HG03066 (cell line): ENCODE measurements around the gene DENND6A.
"Not testable (repeated sequence)": the region's sequence is repeated elsewhere in the genome, so short reads cannot be mapped to it uniquely, and the experiment has no call there.

ENCODE experiments used
- ATAC-seq: cut with Tn5 transposase; IDR thresholded peaks from one replicate; pipeline ENCODE4 v1.9.1; 2021; ENCODE audit warnings: low read depth; ENCODE audit not compliant: unreplicated experiment

The DENND6A gene

DNA sequence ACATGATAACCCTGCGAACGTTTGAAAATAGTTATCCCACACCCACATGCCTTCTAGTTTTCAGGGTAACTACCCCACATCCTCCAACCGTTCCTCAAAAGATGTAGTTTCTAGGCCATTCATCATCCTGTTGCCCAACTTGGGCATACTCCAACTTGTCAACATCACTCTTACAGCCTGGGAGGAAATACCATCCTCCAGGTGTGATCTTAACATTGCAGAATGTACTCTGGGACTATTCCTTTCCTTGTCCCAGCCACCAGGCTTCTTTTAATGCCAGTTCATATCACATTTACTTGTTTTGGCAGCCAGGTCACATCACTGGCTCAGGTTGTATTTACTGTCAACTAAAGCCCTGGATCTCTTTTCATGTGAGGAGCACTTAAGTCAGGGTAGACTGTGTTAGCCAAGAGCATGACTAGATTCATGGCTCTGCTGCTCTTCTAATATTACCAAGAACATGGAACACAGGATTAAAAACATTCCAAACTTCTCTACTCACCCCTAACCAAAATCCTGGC lies 4.0 kb upstream of the DENND6A start:
- ATAC-seq, result no peak

DNA sequence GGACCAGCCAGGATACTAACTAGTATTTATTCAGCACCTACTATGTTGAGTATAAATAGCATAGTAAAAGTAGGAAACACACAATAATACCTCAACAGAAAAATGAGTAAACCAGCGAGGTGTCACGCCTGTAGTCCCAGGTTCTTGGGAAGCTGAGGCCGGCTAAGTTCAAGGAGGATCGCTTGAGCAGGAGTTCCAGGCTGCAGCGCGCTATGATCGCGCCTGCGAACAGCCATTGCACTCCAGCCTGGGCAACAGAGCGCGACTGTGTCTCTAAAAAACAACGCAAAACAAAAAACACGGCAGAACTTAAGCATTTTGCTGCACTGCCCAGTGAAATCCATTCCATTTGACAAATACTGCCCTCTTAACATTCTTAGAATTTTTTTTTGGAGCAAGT lies 1.3 kb upstream of the DENND6A start:
- ATAC-seq, result no peak

DNA sequence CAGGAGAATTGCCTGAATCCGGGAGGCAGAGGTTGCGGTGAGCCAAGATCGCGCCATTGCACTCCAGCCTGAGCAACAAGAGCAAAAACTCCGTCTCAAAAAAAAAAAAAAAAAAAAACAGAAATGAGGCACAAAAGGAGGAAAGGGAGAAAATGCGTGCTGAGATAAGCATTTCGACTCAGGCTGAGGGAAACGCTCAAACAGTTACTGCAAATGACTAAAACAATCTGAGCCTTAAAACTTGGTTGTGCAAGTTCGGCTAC lies 813 bp downstream of the DENND6A start:
- not testable (repeated sequence) for ATAC-seq

DNA sequence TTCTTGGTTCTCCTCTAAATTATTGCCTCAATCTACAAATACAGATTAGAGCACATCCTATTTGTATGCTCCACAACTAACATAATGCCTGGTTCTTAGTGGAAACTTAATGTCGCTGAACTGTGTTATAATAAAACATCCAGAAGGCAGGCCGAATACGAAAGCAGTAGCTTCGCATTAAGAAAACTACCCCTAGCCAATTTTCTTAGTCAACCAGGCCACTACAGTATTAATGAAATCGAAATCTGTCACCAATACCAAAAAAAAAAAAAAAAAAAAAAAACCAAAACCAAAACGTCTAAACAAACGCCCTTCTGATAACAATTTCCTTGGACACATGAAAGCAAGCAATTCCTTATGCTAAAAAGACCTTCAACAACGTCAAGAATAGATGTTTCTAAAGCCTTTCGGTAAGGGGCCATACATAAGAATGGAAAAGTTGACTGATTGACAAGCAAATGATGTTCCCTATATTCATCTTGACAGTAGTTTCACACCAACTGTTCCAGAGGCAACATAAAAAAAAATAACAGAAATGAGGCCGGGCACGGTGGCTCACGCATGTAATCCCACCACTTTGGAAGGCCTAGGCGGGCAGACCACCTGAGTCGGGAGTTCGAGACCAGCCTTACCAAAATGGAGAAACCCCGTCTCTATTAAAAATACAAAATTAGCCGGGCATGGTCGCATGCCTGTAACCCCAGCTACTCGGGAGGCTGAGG lies 1.3 kb downstream of the DENND6A start:
- ATAC-seq, result no peak

DNA sequence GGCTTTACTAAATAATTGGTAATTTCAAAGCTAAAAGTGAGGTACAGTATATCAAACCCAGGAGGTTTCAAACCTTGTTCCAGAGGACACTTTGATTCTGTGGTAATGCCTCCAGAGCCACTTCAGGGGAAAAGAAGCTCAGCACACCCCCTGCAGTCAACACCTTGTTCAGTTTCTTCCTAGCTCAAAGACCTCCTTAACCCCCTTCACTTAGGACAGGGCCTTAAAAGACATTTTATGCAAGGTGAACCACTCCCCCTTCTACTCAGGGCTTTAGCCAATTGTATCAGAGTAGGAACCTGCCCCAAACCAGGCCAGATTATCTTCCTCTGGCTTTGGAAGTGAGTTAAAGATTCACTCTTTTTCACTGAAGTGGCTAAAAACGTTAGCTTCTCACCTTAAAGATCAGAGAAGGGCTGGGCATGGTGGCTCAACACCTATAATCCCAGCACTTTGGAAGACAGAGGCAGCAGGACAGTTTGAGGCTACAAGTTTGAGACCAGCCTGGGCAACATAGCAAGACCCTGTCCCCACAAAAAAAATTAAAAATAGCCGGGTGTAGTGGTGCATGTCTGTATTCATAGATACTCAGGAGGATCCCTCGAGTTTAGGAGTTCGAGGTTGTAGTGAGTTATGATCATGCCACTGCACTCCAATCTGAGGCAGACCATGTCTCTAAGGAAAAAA lies 3.4 kb downstream of the DENND6A start:
- ATAC-seq, result no peak

DNA sequence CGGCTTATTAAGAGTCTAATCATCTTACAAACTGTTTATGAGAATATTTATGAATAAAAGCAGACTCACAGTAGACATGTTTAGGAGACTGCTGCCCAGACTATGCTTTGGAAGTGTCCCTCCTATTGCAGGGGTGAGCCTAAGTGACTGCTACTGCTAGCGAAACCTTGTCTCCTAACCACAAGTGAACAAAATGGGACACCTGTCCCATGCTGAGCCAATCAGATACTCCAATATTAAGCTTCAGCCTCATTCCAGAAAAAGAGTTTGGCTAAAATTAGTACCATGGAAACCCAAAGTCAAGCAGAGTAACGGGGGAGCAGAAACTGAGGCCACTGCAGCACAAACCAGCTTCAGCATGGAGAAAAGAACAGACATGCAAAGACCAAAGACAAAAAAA lies 4.6 kb downstream of the DENND6A start:
- no peak for ATAC-seq

DNA sequence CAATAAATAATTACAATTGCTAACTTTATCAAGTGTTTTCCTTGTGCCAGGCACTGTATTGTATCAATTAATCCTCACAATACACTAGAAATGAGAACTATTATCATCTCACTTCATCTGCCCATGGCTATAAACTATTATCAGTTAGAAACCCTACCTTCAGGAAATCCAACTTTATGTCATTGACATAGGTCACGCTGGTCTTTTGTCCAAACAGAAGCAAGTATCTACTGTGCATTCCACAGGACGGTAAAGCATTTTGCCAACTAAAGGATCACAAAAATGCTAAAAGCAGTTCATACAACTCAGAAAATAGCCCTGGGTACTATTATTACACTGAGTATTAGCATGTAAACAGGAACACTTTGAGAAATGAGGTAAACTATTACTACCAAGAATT lies 9.6 kb downstream of the DENND6A start:
- ATAC-seq, result no peak

DNA sequence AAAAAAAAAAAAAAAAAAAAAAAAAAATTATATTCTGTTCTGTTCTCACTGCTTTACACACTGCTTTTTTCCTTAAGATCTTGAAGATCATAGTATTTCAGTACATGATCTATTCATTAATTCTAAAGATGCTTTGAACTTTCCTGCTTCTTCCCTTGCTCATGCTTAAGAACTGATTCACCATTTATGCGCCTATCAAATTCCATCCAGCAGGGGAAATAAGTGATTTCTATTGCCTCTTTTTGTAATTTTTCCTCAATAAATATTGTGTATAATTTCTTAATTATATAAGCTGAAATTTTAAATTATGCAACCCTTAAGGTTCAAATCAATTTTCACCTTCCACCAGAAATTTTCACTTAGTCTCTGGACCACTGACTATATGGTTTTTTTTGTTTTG lies 10.6 kb downstream of the DENND6A start:
- ATAC-seq, result no peak

DNA sequence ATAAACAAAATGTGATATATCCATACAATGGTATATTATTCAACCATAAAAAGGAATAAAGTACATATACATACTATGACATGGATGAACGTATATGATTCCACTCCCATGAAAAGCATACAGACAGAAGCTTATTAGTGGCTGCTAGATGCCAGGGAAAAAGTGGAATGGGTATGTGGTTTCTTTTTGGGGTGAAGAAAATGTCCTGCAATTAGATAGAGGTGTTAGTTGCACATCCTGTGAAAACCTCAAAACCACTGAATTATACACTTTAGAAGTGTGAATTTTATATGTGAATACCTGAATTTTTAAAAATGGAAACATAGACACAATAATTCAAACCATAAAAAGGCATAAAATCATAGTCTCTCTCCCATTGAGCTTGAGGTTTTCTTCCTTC lies 11.2 kb downstream of the DENND6A start:
- no peak for ATAC-seq

DNA sequence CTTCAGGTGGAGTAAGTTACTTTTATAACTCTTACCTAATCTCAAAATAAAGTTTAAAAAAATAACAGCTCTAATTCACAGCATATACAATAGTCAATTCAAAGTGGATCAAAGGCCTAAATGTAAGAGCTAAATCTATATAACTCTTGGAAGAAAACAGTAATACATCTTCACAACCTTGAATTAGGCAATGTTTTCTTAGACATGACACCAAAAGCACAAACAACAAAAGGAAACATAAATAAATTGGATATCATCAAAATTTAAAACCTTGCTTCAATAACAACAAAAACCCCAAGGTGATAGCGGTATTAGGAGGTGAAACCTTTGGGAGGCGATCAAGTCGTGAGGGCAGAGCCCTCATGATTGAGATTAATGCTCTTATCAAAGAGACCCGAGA lies 12.8 kb downstream of the DENND6A start:
- no peak for ATAC-seq

DNA sequence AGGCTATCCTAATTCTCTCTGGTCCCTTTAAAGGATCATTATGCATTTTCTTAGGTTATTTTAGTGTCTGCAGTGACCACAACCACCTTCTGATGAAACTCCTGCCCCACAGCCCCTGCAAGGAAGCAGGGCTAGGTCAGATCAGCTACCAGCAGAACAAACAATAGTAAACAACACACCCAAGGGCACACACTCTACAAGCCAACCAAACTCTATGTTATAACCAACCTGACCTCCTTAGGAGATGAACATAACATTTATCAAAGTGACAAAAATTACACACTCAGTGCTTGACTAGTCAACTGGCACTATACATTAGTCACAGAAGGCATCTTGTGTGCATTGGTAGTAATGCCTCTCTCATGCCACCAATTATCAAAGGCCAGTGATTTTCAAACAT lies 17.3 kb downstream of the DENND6A start:
- ATAC-seq, result no peak

DNA sequence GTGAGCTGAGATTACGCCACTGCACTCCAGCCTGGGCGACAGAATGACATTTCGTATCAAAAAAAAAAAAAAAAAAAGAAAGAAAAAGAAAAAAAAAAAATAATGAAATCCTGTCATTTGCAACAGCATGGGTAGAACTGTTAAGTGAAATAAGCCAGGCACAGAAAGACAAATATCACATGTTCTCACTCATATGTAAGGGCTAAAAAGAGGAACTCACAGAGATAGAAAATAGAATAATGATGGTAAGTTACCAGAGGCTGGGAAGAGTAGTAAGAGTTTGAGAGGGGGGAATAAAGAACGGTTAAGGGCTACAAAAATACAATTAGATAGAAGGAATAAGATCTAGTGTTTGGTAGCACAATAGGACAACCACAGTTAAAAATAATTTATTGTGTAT lies 19.7 kb downstream of the DENND6A start:
- ATAC-seq, result no peak

DNA sequence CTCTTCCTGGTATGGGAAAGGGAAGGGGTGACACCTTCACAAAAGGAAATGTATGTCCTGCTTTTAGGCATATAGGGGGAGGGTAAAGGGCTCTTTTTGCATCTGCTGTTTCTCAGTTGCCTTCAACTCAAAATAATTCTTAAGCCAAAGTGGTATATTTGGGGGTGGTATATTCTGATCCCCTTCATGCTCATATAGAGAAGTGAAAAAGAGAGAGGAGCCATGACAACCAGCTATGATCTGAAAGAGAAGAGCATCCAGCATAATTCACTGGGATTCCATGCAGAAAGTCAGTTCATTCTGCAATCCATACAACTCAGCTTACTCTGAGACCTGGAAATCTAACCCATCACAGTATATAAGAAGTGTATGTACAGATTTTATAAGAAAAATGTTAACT lies 22.3 kb downstream of the DENND6A start:
- ATAC-seq, result no peak

DNA sequence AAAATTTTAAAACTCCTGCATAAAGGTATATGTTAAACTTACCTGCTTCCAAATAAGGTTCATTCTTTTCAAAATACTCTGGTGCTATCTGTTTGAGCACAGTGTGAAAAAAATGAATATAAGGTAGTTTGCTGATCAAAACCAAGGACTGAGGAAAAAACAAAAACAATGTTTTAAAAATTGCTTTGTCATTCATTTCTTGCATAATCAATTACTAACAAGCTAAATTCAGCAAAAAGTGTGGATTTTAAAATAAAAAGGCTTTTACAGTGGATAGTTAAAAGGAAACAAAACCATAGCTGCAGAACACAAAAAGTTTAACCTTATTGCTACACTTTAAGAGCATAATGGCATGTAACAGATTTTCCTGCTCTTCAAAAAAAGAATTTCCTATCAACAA lies 31.5 kb downstream of the DENND6A start:
- ATAC-seq, result no peak

DNA sequence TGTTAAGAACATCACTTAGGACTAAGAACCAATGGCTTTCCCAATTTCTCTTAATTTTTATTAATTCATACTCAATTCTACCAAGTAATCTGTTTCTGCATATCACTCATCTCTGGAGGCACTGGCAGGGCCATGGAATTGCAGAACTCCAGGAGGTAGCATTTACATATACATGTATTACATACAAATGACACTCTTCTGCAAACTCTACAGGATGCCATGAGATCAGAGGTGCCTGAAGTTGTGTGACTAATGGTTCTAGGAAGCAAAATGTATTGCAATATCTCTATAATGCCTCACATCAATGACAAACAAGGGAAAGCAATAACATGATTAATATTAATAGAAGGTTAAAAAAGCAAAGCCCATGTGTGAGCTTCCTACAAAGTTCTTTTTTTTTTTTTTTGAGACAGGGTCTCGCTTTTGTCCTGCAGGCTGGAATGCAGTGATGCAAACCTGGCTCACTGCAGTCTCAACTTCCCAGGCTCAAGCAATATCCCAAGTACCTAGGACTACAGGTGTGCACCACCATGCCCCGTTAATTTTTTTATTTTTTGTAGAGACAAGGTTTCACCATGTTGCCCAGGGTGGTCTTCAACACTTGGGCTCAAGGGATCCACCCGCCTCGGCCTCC lies 33.0 kb downstream of the DENND6A start:
- ATAC-seq, result no peak

DNA sequence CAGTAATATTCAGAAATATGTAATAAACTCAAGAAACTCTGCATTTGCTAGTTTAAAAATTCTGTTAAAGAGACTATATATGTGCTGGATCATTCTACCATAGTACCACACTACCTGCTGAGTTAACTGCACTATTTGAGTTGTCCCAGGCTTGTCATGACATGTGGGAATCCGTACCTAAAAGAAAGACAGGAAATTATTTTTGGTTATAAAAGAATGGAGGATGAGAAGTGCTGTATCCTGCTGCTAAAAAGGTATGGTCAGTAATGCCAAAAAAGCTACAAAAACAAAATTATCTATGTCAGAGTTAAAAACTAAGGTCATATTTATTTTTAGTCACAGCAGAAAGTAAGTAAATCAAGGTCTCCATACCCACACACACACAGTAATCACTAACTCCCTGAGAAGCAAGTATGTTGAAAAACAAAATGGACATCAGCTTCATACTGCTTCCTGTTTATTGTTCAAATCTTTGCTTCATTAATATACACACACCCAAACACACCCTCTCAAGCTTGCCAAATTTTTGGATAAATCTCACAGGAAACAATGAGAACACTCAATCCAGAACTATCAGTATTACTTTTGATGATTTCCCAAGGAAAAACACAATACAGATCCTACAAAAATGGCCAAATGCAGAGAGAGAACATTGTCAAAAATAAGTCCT lies 33.7 kb downstream of the DENND6A start:
- ATAC-seq, result no peak

DNA sequence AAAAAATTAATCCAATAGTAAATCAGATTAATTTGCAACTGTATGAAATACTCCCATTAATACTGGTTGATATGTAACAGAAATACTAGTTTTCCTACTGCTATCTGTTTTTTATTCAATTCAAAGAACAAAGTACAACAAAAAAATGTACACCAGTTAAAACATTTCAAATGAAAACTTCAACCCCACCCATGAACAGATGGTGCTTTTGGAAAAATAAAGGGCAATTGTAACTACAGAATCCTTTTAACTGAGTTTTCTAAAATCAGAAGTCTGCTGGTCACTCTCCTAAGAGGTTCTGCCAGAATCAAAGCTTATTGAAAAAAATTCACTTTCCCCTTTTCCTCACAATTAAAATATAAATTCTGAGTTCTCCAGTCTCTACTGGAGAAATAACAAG lies 34.3 kb downstream of the DENND6A start:
- no peak for ATAC-seq

DNA sequence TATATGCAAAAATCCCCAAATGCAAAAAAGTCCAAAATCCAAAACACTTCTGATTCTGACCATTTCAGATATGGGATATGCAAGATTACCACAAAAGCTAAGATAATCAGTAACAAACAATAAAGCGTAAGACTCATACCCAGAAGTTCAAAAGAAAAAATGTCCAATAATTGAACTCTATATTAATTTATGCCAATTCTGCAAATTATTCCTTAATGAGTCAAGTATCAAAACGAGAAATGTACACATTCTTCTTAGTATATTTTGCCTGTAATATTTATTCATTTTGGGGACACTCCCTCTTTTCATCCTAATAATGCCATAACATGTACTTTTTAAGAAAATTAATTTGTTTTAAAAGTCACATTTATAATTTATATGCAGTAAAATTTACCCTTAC lies 37.1 kb downstream of the DENND6A start:
- ATAC-seq, result no peak

DNA sequence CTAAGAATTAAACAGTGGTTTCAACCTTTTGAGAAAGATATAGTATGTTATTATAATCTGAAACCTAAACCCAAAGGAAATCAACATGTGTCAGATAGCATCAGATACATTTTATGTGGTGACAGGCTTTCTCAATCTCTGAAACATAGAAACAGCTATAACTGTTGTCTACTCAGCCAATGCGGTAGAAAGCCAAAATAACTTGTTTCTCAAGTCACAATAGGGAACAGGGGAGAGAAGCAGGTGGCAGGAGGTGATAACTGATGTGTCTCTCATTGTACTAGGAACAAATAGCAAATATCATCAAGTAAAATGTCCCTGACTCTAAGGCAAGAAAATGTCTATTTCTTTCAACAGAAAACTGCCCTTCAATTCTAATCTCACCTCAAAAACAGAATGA lies 38.6 kb downstream of the DENND6A start:
- no peak for ATAC-seq

DNA sequence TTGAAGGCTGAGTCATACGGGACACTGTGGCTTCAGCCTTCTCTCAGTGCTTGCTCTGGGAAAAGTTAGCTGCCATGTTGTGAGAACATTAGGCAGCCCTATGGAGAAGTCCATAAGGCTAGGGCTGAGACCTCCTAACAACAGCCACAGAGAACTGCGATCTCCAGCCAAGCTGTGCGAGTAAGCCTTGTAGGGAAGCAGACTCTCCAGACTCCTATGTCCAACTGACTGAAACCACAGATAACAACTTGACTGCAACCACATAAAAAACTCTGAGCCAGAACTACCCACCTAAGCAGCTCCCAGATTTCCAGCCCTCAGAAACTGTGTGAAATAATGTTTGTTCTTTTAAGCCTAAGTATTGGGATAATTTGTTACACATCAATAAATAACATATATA lies 40.7 kb downstream of the DENND6A start:
- ATAC-seq, result no peak

DNA sequence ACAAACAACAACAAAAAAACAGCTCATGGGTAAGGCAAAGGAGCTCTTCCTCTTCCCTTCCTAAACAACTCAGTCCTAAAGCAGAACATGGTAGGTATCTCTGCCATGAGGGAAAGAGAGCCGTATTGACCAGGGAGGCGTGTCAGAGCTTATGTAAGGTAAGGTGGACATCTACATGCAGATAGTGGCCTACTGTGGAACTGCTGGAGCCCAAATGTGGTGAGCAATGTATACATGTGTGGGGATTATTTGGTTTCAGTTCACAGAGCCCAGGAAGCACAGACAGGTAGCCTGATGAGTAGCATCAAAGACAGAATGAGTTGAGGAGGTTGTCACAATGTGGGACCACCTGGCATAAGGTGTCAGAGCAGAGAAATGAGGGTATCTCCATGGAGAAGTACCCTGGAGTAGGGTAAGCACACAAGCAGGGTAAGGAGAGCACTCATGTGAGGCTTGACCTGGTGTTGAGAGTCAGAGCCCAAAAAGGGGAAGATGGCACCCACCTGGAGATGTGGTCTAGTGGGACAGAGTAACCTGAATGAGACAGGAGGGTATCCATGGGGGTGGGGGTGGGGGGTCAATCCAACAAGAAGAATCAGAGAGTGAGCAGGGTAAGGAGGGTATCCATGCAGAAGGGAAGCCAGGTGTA lies 45.5 kb downstream of the DENND6A start:
- ATAC-seq, result no peak
